Erythroblast (primary cell): ENCODE results near the gene SMTN.
A peak's percentile ranks its signal among the peaks of the same experiment; 100 is the strongest.

Experiments
- DNase-seq, 2 experiments: peaks; one replicate each; lab custom pipeline; 2025; lab: John Stamatoyannopoulos, UW
- GATA1 ChIP-seq: IDR thresholded peaks from 2 replicates; pipeline ENCODE4 v1.6.1; 2011; ENCODE audit warnings: low read depth, mild to moderate bottlenecking, control low read depth, low read length, moderate library complexity
- POLR2A ChIP-seq: IDR thresholded peaks from 2 replicates; pipeline ENCODE4 v1.6.1; 2011; ENCODE audit warnings: mild to moderate bottlenecking, low read length

SMTN gene

DNA sequence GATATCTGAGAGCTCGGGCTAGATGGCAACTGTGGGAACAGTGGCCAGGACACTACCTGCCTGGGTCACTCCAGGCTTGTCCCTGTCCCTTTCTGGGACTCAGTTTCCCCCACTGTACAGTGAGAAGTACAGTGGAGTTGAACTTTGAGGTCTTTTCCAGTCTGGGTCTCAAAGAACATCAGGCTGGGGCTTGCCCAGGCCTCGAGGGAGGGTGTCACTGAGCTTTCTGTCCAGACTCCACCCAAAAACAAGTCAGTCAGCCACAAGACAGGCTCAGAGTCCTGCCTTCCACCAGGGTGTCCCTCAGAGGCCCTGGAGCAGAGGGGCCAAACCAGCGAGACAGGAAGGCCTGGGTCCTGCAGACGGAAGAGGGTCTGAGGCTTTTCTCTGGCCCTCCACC, 61.2 kb downstream of the SMTN start:
- no peak for TF ChIP-seq POLR2A
- no peak for TF ChIP-seq GATA1

DNA sequence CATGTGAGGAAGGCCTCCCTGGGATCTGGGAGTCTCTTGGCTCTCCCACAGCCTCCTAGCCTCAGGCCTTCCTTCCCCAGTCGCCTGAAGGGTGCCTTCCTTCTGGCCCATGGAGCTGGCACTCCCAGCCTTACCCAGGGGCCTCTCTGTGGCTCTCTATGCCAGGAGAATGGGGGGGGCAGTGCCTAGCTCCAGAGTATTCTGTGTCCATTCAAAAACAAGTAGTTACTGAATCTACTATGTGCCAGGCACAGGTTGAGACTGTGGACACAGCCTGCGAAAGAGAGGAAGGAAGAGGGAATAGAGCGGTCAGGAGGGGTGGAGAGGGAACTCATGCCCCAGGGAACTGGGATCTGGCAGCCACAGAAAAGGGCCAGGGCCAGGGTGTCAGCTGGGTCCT, 61.9 kb downstream of the SMTN start:
- TF ChIP-seq GATA1, result no peak
- TF ChIP-seq POLR2A, result no peak
- DNase-seq, result no peak

More for the DNA sequence above, 61.2 kb downstream of the SMTN start:
- no peak for DNase-seq

DNA sequence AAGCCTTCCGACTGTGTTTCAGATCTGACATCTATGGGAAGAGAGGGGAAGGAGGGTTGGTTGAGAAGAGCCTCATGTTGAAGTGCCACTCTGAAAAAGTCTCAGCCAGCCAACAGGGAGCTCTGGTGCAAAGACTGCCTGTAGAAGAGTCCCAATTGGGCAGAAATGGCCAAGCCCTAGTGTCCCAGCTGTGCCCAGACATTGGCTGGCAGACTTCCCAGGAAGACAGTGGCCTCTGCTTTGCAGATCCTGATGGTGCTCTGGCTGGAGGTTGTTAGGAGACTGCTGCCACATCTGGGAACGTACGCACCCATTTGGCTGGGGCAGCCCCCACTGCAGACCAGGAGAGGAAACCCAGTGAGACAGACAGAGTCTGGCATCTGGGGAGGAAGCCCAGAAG, 62.4 kb downstream of the SMTN start:
- no peak for TF ChIP-seq POLR2A
- DNase-seq, result no peak

GRCh38 chr22:31144223-31144622, 63.1 kb downstream of the SMTN start:
- no peak for DNase-seq
- TF ChIP-seq GATA1, result no peak
- TF ChIP-seq POLR2A, result no peak

DNA sequence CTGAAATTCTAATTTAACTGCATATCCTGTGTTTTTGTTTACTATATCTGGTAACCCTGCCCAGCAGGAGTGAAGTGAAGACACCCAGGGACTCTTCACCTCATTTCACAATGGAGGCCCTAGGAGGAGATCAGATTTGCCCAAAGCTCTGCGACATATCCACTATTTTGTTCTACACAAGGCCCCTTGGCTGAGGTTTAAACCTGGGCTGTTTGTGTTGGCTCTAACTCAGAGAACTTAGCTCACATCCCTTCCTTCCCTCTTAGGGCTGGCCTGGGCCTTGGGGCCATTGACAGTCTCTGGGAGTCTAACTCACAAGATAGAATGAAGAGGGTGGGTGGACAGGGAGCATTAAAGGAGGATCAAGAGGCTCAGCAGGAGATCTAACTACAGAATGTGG, 67.4 kb downstream of the SMTN start:
- TF ChIP-seq POLR2A (no peak), GATA1 (no peak)
- no peak for DNase-seq

GRCh38 chr22:31148953-31149627, 68.0 kb downstream of the SMTN start:
- TF ChIP-seq GATA1 (no peak), POLR2A (no peak)
- peak; percentile 54 to 58 for DNase-seq

GRCh38 chr22:31150615-31151014, 69.5 kb downstream of the SMTN start:
- no peak for TF ChIP-seq GATA1
- TF ChIP-seq POLR2A, result no peak
- no peak for DNase-seq

DNA sequence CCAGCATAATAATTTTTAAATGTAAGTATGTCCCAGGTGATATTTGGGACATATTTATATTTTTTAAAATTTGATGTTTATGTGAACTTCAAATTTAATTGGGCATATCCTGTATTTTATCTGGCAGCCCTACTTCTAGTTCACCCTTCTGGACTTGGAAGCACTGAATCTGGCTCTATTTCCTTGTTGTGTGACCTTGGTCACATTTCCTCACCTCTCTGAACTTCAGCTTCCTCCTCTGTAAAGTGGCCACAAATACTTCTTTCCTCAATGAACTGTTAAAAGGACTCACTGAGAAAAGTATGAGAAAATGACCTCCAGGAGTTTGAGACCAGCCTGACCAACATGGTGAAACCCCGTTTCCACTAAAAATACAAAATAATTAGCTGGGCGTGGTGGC, 70.8 kb downstream of the SMTN start:
- TF ChIP-seq GATA1, result no peak
- no peak for TF ChIP-seq POLR2A
- DNase-seq, result no peak

DNA sequence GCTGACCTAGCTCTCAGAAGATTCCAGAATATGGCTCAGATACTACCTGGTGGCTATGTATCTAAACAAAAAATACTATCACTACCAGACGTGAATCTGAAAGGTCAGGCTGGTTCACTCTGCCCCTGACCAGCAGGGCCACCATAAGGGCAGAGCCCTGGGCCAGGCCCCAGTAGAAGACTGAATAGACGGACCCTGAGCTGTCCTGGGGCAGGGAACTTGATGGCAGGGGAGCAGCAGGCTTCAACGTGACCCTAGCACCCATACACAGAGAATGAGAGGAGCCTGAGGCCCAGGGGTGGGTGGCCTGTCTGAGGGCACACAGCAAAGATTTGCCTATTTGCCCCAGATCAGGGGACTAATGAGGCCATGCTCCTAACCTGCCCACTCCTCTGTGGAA, 72.2 kb downstream of the SMTN start:
- no peak for TF ChIP-seq POLR2A
- TF ChIP-seq GATA1, result no peak
- DNase-seq, result no peak
